ENCODE measurements around the gene THSD4.

- TF ChIP-seq CTCF (conservative IDR thresholded peaks at IDR 0.05; ENCODE audit: low read length) (no peak), EZH2phosphoT487 (IDR thresholded peaks at IDR 0.05; ENCODE audit: borderline replicate concordance, low read depth, low read length) (no peak)
These were observed 614.0 kb downstream of the THSD4 start for GRCh38 chr15:71729319-71729718.
